ENCODE results near the gene NFATC1.
"Not testable (repeated sequence)": the region's sequence is repeated elsewhere in the genome, so short reads cannot be mapped to it uniquely, and the experiment has no call there.

The NFATC1 gene

DNA sequence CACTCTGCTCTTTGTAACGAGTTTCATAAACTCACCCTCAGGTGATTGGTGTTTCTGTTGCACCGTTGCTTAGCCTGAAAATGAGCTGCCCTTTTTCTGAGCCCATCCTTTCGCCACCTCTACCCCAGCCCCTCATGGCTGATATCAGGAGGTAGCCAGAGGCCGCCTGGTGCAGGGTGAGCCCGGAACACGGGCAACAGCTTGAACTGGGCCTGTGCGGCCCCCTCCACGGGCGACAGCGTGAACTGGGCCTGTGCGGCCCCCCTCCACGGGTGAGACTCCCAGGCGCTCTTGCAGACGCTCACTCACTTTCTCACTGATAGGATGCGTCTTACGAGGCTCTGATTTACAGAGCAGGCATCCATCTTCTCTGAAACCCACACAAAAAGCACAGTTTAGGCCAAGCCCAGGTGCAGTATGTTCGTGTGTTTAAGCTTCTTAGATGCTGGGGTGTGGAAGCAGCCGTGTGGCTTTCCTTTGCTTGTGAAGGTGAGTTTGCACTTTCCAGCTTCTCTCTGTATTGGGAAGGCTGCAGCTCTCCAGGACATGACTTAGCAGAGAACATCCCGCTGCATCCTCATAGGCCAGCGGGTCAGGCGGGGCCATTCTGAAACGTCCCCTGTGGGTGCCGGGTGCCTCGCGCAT, 83.5 kb downstream of the NFATC1 start:
- no peak for DNase-seq

DNA sequence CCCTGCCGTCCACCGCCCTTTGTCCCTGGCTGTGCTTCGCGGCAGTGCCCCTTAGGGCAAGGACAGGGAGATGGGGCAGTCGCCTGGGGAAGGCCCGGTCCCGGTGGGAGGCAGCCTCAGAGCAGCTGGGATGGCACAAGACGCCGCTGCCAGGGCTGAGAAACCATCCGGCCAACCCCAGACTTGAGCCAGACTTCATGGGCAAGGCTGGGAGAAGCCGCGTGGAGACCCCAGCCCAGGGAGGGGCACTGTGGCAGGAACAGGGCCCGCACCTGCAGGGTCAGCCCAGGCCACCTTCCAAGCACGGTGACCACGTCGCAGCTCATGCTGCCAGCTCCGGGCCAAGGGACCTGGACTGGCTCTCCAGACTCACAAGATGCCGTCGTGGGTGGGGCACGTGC, 84.0 kb downstream of the NFATC1 start:
- no peak for DNase-seq

DNA sequence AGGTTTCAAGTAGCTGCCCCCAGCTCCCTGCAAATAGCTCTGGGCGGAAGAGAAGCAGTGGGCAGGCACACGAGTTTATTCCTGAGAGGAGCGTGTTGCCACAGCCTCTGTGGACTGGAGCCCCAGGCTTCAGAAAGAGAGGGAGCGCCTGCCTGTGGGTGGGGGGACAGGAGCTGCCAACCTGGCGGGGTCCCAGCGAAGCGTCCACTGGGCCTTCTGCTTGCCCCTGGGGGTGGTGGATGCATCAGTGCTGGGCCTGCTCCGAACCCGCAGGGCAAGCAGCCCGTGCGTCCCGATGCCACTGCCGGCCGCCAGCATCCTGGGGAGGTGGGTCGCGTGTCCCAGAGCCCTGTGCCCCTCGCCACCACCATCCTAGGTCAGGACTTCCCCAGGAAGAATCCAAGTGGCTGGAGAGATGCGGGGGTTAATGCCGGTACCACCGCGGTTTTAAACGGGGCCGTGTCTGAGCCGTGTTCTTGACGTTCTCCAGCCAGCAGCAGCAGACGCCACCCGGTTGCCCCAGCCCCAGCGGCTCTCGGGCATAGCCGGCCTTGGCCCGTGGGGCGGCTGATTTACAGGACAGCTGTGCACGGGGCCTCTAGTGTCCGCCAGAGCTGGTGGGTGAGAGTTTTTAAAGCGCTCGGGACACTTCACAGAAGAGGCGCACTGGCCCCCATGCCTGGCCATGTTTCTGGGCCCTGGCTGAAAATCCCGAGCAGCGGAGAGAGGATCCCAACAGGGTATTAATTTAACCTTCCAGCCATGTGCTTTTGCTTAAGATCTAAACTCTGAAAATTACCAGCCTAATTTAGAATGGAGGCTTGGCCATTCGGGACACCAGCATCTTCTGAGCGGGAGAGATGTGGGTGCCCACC, 84.7 kb downstream of the NFATC1 start:
- DNase-seq = no peak

DNA sequence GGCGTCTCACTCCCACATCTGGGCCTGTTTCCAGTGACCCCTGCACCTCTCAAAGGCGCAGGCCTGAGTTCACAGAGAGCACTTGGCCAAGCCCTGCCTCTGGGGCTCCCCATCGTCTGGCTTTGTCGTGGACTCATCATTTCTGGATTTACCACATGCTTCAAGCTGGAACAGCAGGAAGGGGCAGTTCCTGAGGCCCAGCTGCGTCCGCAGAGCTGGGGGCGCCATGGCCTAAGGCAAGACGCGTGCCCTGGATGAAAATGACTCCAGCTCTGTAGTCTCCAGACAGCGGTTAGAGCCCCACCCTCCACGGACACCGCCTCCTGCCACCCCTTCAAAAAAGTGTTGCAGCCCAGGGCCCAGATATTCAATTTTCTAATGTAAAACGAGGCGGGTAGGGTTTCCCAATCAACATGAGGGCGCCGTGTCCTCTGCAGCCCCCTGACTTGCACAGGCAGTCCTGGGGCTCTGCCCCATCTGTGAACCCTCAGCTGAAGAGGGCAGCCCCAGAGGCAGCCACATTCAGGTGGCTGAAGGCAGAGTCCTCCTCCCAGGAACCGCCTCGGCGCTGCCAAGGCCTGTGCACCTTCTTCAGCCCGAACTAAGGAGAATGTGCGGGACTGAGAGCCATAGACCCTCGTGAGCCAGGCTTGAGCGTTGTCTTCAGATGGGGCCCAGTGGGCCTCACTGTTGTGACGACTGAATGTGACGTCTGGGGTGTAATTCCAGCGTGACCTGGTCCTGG, 85.5 kb downstream of the NFATC1 start:
- DNase-seq = no peak

DNA sequence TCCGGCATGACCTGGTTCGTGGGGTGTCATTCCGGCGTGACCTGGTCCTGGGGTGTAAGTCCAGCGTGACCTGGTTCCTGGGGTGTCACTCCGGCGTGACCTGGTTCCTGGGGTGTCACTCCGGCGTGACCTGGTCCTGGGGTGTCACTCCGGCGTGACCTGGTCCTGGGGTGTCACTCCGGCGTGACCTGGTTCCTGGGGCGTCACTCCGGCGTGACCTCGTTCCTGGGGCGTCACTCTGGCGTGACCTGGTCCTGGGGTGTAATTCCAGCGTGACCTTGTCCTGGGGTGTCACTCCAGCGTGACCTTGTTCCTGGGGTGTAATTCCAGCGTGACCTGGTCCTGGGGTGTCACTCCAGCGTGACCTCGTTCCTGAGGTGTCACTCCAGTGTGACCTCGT, 87.7 kb downstream of the NFATC1 start:
- not testable (repeated sequence) for DNase-seq

DNA sequence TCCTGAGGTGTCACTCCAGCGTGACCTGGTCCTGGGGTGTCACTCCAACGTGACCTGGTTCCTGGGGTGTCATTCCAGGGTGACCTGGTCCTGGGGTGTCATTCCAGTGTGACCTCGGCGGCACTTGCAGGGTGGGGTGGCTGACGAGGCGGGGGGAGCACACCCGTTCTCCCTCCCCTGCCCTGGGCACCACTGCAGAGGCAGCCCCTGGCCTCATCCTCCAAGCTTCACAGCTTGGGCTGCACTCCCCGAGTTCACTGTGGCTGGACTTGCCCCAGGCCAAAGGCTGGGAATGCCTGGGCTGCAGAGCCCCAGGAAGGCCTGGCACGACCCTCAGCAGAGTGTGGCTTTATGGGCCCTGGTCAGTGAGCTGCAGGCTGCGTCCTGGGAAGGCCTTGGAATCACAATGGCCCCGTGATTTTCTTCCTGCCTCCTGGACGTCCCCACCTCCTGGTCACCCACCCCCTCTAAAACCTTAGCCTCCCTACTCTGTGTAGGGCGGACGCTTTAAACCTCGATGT, 88.3 kb downstream of the NFATC1 start:
- no peak for DNase-seq

DNA sequence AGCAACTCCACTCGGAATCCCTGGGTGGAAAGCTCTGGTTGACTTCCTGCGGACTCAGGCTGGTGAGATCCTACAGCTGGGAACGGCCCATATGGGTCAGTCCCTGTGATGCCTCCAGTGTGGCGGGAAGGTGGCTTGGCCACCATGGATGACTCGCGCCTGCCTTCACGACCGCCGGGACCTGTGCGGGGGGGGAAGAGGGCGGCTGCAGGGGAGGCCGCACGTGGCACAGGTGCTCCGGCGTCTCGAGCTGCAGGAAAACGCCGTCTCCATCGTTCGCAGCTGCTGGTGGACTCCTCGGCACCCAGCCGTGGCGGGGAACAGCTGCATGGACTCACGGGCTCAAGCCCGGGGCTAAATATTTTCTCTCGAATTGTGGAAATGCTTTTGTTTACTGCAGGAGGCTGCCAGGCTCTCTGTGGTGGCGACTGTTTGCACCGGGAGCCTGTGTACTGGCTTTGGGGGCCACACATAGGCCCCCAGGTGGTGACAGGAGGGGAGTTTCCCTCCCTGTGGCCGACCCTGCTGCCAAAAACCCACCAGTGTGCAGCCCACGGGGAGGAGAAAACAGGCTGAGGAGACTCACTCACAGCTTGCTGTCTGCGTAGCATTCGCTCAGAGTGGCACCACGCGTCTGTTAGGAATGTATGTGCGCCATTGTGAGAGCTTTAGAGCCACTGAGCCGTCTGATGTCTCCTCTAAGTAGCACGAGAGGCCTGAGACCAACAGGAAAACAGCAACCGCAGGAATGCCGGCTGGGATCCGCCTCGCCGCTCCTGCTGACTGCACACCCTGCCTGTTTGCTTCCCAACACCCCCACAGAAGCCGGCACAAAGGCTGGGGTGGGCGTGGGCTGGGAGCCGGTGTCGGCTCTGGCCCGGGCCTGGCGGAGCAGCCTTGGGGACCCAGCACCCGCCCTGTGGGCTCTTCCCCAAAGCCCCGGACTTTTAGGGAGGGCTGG, 89.2 kb downstream of the NFATC1 start:
- no peak for DNase-seq

DNA sequence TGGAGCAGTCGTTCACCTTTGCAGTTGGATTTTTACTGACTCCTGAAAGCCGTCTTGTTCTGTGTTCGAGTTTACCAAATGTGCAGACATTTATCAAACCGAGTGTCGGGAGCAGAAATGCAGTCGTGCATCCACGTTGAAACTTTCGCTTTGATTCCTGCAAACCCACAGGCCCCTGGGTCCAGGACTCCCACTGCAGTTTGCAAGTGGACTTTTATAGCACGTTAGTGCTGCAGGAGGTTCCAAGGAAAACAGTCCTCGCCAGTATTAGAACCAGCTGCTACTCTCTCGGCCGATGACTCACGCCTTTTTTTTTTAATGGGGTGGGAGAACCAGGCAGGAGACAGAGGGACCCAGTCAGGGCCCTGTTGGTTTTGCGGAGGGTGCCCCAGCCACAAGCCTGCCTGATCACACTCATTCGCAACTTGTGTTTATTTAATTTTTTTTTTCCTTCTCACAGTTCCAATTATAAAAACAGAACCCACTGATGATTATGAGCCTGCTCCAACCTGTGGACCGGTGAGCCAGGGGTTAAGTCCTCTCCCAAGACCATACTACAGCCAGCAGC, 90.1 kb downstream of the NFATC1 start:
- DNase-seq = no peak

DNA sequence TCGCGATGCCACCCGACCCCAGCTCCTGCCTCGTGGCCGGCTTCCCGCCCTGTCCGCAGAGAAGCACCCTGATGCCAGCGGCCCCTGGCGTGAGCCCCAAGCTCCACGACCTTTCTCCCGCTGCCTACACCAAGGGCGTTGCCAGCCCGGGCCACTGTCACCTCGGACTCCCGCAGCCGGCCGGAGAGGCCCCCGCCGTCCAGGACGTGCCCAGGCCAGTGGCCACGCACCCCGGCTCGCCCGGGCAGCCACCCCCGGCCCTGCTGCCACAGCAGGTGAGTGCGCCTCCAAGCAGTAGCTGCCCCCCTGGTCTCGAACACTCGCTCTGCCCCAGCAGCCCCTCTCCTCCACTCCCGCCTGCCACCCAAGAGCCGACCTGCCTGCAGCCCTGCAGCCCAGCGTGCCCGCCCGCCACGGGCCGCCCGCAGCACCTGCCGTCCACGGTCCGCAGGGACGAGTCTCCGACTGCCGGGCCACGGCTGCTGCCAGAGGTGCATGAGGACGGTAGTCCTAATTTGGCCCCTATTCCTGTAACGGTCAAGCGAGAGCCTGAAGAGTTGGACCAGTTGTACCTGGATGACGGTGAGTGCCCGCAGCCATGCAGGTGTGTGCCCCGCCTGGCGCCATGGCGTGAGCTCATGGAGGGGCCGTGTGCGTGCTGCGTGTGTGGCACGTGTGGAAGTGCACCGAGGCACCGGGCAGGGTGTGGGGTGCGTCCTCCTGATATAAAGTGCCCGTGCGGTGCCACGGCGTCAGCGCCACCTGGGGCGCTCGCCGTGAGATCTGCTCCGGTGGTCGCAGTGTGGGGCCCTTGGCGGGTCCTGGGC, 90.8 kb downstream of the NFATC1 start:
- no peak for DNase-seq

DNA sequence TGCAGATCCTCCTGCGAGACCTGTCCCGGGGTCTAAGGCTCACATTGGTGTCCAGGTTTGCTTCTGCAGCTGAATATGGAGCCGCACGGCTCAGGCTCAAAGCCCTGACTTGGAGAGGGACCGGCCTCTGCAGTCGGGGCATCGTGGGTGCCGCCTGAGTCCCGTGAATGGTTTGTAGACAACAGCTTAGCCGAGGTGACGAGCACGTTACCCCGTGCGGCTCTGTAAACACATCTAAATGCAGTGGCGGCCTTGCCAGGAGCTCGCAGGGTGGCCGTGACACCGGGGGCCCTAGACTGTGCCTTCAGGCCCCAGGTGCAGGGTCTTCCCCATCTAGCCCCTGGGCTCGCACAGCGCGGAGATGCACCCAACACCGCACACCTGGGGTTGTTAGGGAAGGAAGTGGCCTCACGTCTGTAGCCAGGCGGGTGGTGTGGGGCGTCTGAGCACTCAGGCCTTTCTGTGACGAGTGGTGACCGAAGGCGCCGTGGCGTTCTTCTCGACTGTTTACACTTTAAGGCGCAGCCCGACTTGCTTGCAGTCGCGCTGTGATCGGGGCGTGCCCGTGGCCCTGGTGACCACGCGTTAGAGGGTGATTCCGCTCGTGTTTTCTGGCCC, 91.6 kb downstream of the NFATC1 start:
- no peak for DNase-seq

DNA sequence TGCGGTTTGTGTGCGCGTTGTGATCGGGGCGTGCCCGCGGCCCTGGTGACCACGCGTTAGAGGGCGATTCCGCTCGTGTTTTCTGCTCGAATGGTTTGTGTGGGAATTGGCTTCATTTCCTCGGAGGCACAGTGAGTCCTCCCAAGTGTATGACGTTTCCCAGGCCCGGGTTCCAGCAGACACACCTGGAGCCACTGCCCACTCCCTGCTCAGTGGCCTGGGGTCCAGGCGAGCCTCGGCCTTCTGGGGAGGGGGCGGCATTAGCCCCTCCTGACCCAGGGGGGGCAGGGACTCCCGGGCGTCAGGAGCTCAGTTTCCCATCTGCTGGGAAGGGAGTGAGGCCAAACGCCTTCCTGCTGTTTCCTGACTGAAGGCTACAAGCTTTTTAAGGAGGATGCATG, 92.1 kb downstream of the NFATC1 start:
- DNase-seq = no peak

DNA sequence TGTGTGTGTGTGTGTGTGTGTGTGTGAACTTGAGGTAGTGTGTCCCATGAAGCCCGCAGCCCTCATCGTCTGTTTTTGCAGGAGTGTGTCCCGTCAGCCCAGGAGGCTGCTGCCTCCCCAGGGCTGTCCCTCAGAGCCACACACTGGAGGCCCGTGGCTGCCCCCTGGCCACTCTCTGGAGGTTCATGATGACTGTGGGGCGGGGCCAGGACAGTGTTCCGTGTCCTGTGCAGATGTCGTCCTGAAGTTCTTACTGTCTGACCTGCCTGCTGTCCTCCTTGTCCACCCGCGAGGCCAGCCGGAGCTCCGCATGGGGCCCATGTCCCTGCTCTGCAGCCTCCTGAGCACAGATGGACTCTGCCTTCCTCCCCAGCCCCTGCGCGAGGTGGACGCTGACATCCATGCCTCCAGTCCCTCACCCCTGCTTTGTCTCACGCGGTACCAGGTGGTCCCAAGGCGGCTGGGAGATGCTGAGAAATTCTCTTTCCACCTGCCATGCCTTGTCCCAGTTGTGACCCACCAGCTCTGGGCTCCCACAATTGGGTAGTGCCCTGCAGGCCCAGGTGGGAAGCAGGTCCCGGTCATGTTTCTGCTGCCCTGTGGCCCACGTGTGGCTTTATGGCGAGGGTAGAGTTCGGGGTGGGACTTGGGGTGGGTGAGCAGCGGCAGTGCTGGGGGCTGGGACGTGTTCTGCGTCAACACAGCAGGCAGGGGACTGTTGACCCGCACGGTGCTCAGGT, 92.8 kb downstream of the NFATC1 start:
- DNase-seq = no peak

DNA sequence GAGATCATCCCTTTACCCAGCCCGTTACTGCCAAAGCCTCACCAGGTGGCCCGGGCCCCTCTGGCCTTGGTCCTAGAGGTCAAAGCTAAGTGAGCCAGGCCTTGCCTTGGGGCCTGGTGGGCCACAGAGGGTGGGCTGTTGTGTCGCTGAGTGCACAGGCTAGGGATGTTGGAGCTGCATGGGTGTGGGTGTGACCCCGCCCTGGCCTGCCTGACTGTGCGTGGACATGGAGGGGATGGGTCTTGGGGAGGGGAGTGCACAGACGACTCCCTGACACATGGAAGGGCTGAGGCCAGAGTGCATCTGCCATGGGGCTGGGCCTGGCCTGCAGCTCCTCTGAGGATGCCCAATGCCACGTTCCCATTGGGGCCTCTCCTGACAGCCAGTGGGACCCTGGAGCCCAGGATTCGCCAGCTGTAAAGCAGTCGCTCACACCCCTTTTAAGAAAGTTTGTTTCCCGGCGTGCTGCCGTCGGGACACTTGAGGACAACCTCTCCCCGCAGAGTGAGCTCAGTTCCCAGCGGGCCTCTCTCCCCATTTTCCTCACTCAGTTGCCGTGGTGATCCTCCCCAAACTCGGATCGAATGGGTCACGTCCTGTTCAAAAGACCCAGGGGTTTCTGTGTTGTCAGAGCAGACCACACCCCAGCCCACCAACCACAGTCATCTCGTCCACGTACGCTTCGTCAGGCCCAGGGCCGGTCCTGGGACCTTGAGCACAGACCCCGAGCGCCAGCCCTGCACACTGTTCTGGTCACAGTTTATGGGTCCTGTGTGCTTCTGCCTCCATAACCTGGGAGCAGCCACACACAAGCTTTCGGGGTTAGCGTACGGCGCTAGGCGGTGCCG, 93.5 kb downstream of the NFATC1 start:
- no peak for DNase-seq

DNA sequence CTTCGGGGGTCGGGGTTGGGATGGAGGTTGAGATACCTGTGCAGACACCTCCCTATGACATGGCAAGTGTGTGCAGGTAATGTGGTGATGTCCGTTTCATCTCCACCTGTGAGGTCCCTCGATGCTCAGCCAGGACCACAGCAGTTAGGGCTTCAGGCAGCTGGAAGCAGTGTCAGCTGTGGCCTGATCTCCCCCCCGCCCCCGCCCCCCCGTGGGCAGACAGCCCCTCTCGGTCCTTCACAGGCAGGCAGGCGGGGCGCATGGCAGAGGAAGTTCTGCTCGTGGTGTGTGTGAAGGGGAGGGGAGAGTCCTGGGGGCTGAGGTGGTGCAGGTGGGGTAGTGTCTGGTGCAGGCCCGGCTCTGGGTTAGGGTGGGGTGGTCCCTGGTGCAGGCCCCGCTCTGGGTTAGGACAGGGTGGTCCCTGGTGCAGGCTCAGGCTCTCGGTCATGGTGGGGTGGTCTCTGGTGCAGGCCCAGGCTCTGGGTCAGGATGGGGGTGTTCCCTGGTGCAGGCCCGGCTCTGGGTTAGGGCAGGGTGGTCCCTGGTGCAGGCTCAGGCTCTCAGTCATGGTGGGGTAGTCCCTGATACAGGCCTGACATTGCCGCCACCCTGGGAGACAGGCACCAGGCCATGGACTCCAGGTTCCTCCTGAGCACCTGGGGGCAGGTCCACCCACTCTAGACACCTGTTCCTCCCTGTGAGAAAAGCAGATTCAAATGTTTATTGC, 94.3 kb downstream of the NFATC1 start:
- no peak for DNase-seq

DNA sequence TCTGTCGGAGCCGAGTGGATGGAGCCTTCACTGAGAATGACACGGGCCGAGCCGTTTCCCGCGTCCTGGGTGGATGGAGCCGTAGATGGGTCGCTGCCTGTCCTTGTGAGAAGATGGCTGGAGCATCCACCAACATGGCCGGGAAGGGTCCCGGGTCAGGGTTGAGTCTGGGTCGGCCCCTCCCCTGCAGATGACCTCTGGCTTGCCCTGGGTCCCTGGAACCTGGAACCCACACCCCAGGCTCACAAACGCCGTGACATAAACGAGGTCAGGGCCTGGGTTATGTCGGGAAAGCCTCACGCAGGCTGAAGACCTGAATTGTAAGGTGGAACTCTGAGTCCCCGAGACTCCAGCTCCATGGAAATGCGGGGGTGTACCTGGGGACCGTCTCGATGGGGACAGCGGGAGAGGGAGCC, 94.9 kb downstream of the NFATC1 start:
- DNase-seq = no peak

DNA sequence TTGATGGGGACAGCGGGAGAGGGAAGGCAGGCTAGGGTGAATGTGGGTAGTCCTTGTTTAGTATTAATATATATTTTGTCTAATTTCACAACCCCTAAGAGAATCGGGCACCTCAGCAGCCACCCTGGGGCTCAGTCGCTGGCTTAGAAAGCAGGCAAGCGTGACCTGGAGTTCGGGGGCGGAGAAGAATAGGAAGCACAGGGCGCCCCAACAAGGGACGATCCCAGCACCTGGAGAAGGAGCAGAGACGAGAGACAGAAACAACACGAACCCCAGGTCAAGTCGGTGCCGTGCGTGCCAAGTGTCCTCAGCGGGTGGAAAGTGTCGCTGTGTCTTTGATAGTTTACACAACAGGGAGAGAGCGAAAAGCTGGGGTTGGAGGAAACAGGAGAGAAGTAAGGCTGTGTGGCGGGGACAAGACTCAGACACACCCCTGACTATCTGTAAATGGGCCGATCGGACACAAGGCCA, 95.4 kb downstream of the NFATC1 start:
- no peak for DNase-seq

DNA sequence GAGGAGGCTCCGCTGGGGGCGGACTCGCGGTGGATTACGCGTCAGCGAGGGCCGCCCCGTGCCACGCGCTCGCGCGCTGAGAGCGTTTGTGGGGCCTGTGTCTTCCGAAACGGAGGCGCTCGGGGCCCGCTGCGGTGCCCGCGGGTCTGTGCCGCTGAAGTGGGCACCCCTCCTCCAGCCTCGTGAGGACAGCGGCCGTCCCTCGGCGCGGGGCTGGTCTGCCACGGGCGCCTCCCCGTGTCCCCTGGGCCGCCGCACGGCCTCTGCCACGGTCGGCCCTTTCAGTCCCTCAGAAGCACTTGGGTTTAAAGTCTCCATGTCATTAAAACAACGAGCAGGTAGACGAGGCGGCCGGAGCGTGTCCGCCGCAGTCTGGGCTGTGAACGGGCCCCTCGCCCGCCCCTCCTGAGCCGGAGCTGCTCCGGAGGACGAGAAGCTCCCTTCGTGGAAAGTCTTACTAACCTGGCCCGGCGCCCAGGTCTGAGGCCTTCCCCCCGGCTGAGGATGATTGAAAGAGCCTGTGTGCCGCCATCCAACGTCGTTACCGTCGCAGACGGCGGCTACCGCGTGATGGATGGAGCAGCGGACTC, 97.6 kb downstream of the NFATC1 start:
- no peak for DNase-seq

DNA sequence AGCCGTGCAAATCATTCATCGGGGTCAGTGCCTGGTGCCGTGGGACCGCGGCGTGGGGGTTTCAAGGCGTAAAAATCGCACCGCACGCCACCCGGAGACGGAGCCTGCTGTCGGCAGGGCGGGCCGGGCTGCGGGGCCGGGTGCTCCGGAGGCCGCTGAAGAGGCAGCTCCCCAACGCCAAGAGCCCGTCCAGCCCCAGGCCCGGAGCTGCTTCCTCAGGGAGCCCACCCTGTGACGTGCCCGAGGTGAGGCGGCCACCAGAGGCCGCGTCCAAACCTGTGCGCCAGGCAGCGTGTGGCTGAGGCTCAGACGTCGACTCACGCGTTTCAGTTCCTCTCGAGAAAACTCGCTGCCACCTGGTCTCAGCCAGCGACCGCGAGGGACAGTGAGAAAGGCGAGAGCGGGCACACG, 98.1 kb downstream of the NFATC1 start:
- DNase-seq = no peak

All from GOT3 (cell line).